ENCODE data around the gene ARID1B. TPM values are rescaled to one million over a fixed set of nuclear protein-coding genes. Genes with fewer than 3 reads are reported as not detected.
"Not testable (repeated sequence)": the region's sequence is repeated elsewhere in the genome, so short reads cannot be mapped to it uniquely, and the experiment has no call there.

The ARID1B gene
- total RNA-seq, 2 experiments from 2014 or later: 36.9 to 38.9 TPM

DNA sequence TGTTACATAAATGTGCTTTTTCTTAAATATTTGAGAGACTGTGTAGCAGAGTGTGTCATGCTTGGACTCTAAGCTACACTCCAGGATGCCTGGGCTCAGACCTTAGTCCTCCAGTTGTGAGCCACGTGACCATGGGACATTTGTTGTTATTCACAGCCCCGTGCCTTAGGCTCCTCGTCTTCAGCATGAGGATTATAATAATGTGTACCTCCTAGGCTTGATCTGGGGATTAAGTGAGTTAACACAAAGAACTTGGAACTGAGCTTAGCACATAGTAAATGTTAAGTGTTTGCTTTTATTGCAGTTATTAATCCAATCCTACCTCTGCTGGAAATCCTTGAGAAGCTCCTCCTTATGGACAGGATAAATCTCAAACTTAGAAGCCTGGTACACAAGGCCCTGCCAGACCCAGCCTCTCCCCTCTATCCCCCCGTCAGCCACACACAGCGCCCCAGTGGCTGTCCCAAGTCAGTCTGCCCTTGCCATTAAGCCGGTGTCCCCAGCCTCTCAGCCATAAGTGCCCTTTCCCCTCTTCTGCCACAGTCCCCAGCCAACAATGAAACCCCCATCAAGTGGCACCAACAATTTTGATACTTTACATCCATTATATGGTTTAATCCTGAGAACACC, 368.6 kb downstream of the ARID1B start:
- H3K4me3 Mint-ChIP-seq: no peak overlapping the region
- ATAC-seq: no peak
- no peak overlapping the region for H3K27ac Mint-ChIP-seq
- H3K27me3 Mint-ChIP-seq: no peaks in the 10 kb centered on the region
- peaks cover 10% of the 10 kb centered on the region for H3K36me3 Mint-ChIP-seq (ENCODE audit: low read depth)
- ChIA-PET POLR2A (no interaction called here), CTCF (interaction anchor here (1.5 kb wide), 1 partner anchor 14 kb away, joined by 3 read pairs; no protein-coding TSS in a partner anchor)
- no peak for DNase-seq
- TF ChIP-seq, protein P1, sequence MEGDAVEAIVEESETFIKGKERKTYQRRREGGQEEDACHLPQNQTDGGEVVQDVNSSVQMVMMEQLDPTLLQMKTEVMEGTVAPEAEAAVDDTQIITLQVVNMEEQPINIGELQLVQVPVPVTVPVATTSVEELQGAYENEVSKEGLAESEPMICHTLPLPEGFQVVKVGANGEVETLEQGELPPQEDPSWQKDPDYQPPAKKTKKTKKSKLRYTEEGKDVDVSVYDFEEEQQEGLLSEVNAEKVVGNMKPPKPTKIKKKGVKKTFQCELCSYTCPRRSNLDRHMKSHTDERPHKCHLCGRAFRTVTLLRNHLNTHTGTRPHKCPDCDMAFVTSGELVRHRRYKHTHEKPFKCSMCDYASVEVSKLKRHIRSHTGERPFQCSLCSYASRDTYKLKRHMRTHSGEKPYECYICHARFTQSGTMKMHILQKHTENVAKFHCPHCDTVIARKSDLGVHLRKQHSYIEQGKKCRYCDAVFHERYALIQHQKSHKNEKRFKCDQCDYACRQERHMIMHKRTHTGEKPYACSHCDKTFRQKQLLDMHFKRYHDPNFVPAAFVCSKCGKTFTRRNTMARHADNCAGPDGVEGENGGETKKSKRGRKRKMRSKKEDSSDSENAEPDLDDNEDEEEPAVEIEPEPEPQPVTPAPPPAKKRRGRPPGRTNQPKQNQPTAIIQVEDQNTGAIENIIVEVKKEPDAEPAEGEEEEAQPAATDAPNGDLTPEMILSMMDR (IDR thresholded peaks at IDR 0.05): no peak
- H3K4me1 Mint-ChIP-seq (ENCODE audit: low read depth): peaks cover 24% of the 10 kb centered on the region
- H3K9me3 Mint-ChIP-seq: no peaks in the 10 kb centered on the region
- intact Hi-C loops (cut with micrococcal nuclease): no loop called here

DNA sequence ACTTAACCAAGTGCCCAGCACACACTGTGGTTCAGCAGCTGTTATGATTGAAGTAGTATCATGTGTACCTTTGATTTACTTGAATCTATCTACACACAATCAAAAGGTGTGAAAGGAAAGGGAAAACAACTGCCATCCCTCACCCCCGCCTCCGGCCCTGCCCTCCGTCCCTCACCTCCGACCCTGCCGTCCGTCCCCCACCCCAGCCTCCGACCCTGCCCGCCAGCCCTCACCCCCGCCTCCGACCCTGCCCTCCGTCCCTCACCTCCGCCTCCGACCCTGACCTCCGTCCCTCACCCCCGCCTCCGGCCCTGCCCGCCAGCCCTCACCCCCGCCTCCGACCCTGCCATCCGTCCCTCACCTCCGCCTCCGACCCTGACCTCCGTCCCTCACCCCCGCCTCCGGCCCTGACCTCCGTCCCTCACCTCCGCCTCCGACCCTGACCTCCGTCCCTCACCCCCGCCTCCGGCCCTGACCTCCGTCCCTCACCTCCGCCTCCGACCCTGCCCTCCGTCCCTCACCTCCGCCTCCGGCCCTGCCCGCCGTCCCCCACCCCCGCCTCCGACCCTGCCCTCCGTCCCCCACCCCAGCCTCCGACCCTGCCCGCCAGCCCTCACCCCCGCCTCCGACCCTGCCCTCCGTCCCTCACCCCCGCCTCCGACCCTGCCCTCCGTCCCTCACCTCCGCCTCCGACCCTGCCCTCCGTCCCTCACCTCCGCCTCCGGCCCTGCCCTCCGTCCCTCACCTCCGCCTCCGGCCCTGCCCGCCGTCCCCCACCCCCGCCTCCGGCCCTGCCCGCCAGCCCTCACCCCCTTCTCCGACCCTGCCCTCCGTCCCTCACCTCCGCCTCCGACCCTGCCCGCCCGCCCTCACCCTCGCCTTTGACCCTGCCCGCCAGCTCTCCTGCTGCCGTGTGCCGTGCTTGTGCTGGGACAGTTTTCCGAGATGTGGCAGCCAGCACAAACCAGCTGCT, 370.2 kb downstream of the ARID1B start:
- intact Hi-C loops (cut with micrococcal nuclease); H3K27ac Mint-ChIP-seq; H3K27me3 Mint-ChIP-seq; DNase-seq; H3K9me3 Mint-ChIP-seq; CTCF ChIA-PET; ATAC-seq; H3K4me3 Mint-ChIP-seq; H3K36me3 Mint-ChIP-seq (ENCODE audit: low read depth); POLR2A ChIA-PET: not testable (repeated sequence)
- peaks cover 35% of the 10 kb centered on the region for H3K4me1 Mint-ChIP-seq (ENCODE audit: low read depth)

DNA sequence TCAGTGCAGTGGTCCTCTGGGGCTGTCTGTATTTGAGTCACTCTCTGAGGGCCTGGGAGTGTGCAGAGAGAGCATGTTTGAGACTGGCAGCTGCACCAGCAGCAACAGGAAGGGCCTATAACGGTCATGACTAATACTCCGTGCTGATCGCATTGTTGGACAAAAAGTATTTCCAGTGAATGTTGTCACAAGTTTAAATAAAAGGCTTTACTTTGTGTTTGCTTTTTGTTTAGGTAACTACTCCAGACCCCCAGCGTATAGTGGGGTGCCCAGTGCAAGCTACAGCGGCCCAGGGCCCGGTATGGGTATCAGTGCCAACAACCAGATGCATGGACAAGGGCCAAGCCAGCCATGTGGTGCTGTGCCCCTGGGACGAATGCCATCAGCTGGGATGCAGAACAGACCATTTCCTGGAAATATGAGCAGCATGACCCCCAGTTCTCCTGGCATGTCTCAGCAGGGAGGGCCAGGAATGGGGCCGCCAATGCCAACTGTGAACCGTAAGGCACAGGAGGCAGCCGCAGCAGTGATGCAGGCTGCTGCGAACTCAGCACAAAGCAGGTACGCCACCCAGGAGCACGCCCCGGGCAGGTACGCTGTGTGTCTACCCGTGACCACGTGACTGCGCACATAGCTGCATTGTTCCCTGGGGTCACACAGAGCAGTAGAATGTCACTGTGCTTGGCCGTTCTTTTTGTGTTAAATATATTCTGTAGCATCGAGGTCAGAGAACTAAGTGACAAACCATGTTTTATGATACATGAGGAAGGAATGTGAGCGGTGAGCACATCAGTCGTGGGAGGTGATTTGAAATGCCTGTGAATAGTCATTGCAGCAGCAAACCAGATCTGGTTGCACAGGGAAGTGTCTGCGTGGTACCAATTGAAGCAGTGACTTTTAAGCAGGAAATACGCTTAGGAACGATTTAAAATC, 371.5 kb downstream of the ARID1B start:
- ChIA-PET POLR2A (no interaction called here), CTCF (interaction anchor here (1.3 kb wide), 1 partner anchor 17 kb away, joined by 4 read pairs; no protein-coding TSS in a partner anchor)
- intact Hi-C loops (cut with micrococcal nuclease): no loop called here
- Mint-ChIP-seq H3K9me3 (no peaks in the 10 kb centered on the region), H3K27me3 (no peaks in the 10 kb centered on the region), H3K4me1 (ENCODE audit: low read depth) (peaks cover 27% of the 10 kb centered on the region), H3K4me3 (no peak overlapping the region), H3K27ac (no peak overlapping the region), H3K36me3 (ENCODE audit: low read depth) (peaks cover 9% of the 10 kb centered on the region)
- ATAC-seq (no peak), DNase-seq (no peak)
- TF ChIP-seq, protein P1 (IDR thresholded peaks at IDR 0.05): no peak

DNA sequence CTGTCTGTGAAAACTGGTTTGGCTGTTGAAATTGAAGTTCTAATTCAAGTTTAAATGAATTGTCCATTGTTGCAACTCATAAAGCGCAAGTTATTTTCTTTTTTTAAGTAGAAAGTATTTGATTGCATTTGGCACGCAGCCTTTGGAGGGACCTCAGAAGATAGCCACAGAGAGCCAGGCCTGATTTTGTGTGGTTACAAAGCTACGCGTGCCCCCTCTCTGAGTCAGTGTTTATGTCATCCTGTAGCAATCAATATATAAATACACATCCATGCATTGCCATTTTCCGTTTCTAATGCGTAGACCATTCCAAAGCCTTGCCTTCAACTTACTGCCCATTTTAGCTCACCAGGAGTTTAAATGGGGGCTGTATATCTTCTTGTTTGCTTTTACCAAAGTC, 372.9 kb downstream of the ARID1B start:
- peaks cover 26% of the 10 kb centered on the region for H3K4me1 Mint-ChIP-seq (ENCODE audit: low read depth)
- H3K36me3 Mint-ChIP-seq (ENCODE audit: low read depth): peaks cover 9% of the 10 kb centered on the region
- ATAC-seq (no peak), DNase-seq (no peak)
- ChIA-PET CTCF (interaction anchor here (1.3 kb wide), 1 partner anchor 16 kb away, joined by 4 read pairs; no protein-coding TSS in a partner anchor), POLR2A (interaction anchor here (0.6 kb wide), 1 partner anchor 14 kb away, joined by 3 read pairs; no protein-coding TSS in a partner anchor)
- no peaks in the 10 kb centered on the region for H3K27me3 Mint-ChIP-seq
- H3K4me3 Mint-ChIP-seq: no peak overlapping the region
- TF ChIP-seq, protein P1 (IDR thresholded peaks at IDR 0.05): no peak
- no peak overlapping the region for H3K27ac Mint-ChIP-seq
- H3K9me3 Mint-ChIP-seq: no peaks in the 10 kb centered on the region
- intact Hi-C loops (cut with micrococcal nuclease): no loop called here

DNA sequence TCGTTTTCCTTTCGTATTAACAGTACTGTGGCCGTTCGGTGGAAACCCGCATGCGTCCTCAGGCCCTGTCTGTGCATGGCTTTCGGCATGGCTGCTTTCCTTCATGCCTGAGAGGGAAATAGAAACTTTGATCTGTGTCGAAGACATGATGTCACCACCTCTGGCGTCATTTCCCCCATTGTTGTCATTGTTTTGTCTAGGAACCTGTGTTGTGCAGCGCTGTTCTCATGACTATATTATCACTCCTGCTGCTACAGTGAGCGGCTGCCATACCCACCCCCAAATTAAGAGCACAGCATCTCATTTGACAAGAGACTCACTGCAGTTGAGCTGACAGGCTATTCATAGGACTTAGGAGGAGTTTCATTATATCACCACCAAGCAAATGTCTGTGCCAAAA, 373.9 kb downstream of the ARID1B start:
- H3K9me3 Mint-ChIP-seq: no peaks in the 10 kb centered on the region
- peaks cover 12% of the 10 kb centered on the region for H3K36me3 Mint-ChIP-seq (ENCODE audit: low read depth)
- ATAC-seq (no peak), DNase-seq (no peak)
- H3K27me3 Mint-ChIP-seq: no peaks in the 10 kb centered on the region
- H3K27ac Mint-ChIP-seq: no peak overlapping the region
- ChIA-PET POLR2A (no interaction called here), CTCF (no interaction called here)
- intact Hi-C loops (cut with micrococcal nuclease): no loop called here
- TF ChIP-seq, protein P1 (IDR thresholded peaks at IDR 0.05): no peak
- H3K4me1 Mint-ChIP-seq (ENCODE audit: low read depth): peaks cover 24% of the 10 kb centered on the region
- H3K4me3 Mint-ChIP-seq: no peak overlapping the region

Data from activated CD8-positive, alpha-beta T cell treated with anti-CD3 and anti-CD28 coated beads for 36 hours (primary cell).